NCI-H774 (cell line): Measurements from ENCODE around the gene COMT.

Experiments
- DNase-seq: peaks from one replicate; lab custom pipeline; 2025; lab: John Stamatoyannopoulos, UW

The COMT gene

DNA sequence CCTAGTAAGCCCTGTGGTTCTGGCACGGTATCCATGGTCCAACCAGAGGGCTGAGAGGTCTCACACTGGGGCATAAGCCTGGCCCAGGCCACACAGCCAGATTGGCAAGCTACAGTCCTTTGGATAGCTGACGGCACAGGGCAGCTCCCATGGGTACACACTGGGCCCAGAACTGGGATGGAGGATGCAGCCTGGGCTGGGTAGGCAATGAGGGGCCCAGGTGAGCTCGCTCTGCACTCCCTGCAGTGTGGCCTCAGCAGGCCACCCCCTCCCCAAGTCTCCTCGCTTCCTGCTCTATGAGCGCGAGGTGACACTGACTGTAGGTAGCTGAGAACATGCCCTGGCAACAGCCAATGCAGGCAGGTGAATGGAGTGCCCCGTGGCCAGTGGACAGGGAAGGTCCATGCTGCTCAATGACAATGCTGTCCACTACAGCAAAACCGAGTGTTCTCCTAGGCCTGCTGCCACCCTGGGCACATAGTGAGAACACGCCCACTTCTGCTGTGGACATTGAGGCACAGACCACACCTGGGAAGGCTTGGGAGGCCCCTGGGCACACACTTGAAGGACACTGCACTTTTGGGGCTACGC lies 71.3 kb downstream of the COMT start:
- no peak for DNase-seq

DNA sequence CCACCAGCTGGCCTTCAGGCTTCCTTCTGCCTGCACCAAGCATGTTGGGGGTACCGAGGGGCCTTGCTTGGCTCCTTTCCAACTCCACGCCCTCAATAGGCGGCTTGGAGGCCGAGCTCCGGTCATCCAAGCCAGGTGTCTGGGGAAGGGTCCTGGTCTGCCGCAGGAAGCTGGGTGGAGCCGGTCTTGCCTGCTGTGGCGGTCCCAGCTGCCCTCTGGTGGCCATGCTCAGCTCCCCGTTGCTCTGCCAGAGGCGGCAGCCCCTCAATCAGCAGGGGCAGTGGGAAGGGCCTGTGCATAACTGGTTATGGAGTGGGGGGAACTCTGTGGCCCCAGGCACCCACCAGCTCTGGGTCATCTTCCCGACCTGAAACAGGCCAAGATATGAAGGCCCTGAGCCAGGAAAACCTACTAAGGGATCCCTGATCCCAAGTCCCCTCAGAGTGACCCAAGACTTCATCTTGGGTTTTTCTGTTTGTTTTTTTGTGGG lies 71.9 kb downstream of the COMT start:
- DNase-seq = no peak

- DNase-seq = no peak
These were observed 73.1 kb downstream of the COMT start for GRCh38 chr22:20014526-20015186.

GRCh38 chr22:20015187-20015625 lies 73.6 kb downstream of the COMT start:
- DNase-seq = no peak

DNA sequence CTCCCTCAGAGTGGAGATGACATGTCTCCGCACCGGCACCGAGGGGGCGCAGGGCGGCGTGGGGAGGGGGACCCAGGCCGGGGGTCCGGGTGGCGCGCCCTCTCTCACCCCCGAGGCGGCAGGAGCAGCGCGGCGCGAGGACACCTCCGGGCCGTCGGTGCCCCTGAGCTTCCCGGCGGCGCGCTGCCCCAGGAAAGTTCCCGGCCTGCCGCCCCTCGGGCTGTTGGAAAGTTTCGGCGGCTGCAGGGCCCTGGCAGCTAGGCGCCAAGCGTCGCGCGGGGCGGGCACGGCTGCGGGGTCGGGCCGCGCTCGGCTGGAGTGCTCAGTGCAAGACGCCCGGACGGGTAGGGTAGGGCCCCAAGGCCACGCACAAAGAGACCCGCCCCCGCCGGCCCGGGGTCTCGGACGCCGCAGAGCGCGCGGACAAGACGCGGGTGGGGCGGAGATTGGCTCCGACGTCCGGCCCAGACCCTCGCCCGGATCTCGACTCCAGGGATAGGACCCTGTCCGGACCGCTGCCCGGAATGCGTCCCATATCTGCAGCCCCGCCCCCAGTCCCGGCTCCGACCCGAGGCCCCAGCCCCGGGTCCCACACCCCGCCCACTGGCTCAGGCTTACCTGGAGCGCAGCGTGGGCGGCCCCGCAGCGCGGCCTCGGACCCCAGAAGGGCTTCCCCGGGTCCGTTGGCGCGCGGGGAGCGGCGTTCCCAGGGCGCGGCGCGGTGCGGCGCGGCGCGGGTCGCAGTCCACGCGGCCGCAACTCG lies 74.6 kb downstream of the COMT start:
- no peak for DNase-seq

GRCh38 chr22:20016734-20017621 lies 75.4 kb downstream of the COMT start, which contains the start of gene ARVCF:
Gene ARVCF, minus strand, starts transcription at chr22:20016823. Its CDS starts 26,029 bp downstream, at chr22:19990794.
- DNase-seq = peak; percentile 92

DNA sequence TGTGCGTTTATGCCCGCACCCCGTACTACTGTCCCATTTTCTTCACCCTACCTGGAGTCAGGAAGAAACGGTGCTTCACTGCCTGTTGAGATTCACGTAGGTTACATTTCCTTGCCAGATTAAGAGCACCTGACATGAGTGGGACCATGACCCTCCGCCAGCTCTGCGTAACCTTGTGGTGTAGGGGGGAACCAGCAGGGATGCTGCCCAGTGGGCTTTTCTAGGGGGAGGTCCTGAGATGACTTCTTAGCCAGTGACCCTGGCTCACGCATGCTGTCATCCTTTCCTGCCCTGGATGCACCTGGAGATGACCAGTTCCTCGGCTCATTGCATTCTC lies 76.0 kb downstream of the COMT start:
- no peak for DNase-seq

DNA sequence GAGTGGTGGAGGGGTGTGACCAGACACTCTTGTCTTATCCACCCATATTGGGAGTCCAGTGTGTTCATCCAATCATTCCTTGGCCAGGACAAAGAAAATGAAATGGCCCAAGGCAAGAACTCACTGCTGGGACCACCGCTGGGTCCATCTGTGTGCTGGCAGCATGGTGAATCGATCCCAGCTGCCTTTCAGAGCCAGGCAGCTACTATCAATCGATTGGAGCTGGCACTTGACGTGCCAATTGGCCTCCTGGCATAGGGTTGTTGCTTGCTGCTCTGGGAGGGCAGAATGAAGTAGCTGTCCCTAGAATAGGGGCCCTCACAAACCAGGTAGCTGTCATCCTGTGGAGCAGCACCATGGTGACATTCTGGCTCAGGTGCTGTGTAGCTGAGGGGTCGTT lies 76.4 kb downstream of the COMT start:
- no peak for DNase-seq
